HG02973 (cell line): ENCODE data around the gene XAGE5.
"Not testable (repeated sequence)": the region's sequence is repeated elsewhere in the genome, so short reads cannot be mapped to it uniquely, and the experiment has no call there.

Source experiments
- ATAC-seq: cut with Tn5 transposase; IDR thresholded peaks from one replicate; pipeline ENCODE4 v1.9.1; 2021; ENCODE audit warnings: moderate library complexity; ENCODE audit not compliant: unreplicated experiment

The XAGE5 gene, protein sequence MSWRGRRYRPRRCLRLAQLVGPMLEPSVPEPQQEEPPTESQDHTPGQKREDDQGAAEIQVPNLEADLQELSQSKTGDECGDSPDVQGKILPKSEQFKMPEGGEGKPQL

GRCh38 chrX:52811065-52811625, at the start of gene XAGE5:
Gene XAGE5, plus strand, starts transcription at chrX:52811287. Its CDS starts 1,280 bp downstream, at chrX:52812567.
- ATAC-seq = no peak

DNA sequence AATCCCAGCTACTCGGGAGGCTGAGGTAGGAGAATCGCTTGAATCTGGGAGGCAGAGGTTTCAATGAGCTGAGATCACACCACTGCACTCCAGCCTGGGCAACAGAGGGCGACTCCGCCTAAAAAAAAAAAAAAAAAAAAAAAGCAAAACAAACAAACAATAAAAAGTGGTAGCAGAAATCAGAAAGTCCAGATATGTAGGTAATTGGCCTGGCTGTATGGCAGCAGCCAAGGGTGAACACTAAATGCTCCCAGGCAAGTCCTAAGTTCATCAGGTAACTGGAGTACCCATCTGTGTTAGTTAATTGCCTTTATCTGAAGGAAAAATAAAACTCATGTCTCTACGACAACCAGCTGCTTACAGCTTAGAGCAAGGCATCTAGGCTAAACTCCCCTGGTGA, 45.1 kb upstream of the XAGE5 start:
- ATAC-seq = not testable (repeated sequence)

- ATAC-seq = not testable (repeated sequence)
These were observed 37.6 kb upstream of the XAGE5 start for GRCh38 chrX:52773504-52773903.

DNA sequence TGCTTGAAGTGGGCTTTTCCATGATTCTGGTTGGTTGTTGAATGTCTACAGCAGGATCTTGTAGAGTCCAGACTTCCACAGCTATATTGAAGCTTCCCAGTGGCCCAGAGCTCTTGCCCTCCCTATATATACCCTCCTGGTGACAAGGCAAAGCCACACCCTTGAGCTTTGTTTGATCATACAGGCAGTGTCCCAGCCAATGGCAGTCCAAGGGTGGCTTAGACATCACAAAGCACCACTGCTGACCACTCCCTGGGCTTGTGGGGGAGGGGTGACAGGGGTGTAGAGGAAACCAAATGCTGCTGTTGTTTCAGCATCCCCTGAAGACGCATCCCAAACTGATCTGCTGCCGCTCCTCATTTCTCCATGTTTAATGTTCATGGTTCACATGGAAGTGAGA, 13.8 kb upstream of the XAGE5 start, which contains the start of gene SPANXN5:
Gene SPANXN5 (minus strand): TSS at position 101 of the 400 bp plus-strand sequence. CDS start 79 bp downstream, at position 22.
- not testable (repeated sequence) for ATAC-seq

GRCh38 chrX:52804876-52805275, 6.2 kb upstream of the XAGE5 start:
- ATAC-seq = not testable (repeated sequence)

DNA sequence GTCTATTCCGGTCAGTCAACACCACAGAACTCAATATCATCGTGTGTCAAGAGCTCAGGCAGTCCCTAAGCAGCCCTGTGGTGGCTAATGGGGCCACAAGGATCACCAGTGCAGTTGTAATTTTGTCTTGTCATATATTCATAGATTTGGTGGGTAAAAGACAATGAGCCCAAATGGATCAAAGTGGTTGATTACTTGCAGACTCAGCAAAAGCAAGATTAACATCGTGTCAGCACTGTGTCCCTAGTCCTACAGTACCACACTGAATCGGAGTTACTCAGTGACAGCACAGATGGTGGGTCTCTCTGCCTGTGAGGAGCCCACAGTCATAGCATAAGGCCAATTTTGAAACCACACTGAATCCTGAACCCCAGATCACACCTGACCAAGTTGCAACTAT, 8.7 kb downstream of the XAGE5 start:
- no peak for ATAC-seq

GRCh38 chrX:52821079-52821760, 10.1 kb downstream of the XAGE5 start:
- no peak for ATAC-seq

DNA sequence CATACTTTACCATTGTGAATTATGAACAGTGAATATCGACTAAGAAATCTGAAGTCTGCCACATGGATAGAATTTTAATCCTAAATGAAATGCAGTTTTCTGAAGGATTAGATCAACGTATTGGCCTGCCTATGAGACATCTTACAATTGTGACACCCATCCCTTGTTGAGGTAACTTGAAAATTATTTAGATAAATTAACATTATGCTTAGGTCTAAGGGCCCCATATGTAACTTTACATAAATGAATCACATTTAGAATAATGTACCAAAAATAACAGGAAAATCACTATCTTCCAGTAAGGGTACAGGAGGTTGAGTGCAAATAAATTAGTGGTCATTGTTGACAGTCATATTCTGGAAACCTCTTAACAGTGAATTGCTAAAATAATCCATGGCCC, 13.5 kb downstream of the XAGE5 start:
- ATAC-seq = no peak

- no peak for ATAC-seq
These were observed 19.5 kb downstream of the XAGE5 start for GRCh38 chrX:52830551-52830950.

DNA sequence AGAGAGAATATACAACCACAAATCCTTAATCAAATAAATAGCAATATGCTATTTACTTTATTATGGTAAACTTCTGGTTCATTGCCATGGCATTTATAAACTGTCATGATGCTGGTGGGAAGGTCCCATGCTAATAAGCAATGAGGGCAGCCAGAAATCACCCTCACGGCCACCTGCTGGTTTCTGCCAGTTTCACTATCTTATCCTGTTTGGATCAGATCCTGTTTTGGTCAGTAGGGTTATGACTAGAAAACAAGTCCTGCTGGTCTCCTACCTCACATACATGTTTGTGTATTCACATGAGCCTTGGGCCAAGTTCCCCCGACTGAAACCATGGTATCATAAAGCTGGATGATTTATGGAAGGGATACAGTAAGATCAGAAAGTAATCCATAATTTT, 28.1 kb downstream of the XAGE5 start:
- ATAC-seq = no peak

- not testable (repeated sequence) for ATAC-seq
These were observed 32.5 kb downstream of the XAGE5 start for GRCh38 chrX:52843619-52844018.

- ATAC-seq = no peak
These were observed 41.2 kb downstream of the XAGE5 start for GRCh38 chrX:52852110-52852860.

DNA sequence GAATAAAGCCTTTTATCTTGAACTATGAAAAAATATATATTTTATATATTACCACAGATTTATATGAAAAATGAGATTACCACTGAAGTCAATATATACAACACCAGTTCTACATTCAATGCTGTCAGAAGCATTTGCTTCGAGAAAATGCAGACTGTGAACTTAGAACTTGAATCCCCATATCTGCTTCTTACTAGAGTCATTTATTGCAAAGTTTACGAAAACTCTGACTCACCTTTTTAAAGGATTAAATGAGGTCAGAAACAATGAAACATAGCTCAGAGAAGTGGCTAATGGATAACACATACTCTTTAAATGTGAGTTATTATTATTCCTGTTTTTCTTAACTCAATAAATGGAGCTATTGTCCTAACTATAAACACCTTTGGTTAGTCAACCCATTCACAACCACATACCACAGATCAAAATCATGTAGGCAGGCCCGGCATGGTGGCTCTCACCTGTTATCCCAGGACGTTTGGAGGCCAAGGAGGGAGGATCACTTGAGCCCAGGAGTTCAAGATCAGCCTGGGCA, 46.0 kb downstream of the XAGE5 start:
- not testable (repeated sequence) for ATAC-seq

DNA sequence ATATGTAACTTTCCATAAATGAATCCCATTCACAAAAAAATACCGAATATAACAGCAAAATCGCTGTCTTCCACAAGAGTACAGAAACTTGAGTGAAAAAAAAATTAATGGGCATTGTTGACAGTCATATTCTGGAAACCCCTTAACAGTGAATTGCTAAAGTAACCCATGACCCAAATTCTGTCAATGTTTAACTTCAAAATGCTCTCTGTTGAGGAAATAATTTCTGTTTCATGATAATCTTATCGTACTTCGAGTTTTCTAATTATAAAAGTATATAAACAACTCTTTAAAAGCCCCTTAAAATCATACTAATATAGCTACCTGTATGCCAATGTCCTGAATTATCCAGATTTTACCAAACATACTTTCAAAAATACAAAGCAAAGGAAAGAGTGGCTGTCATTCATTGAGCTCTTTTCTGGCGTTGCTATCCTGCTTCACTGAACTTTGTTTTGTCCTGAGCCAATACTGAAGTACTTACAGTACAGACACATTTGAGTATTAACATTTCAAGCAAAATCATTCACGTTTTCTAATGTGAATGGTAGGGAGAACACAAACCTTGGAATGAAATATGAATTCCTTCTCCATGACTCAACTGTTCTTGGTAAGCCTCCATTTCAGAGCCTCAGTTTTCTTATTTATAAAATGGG, 54.4 kb downstream of the XAGE5 start:
- no peak for ATAC-seq
